Subcutaneous adipose tissue (tissue), 4 donors: ENCODE data around the gene OR8B3. TPM values are rescaled to one million over a fixed set of nuclear protein-coding genes. Genes with fewer than 3 reads are reported as not detected.

Experiments used
- total RNA-seq, 4 donors: library from RNA; depleted of rRNA; stranded (reverse); fragments of >200 nt; gene quantifications; one replicate each; pipeline ENCODE4 v1.1.0, GENCODE V29; 2016
- TF ChIP-seq, protein P1 (sequence below): fragments of 450-650 bp; IDR thresholded peaks from one replicate; pipeline ENCODE4 v1.5.1; 2016; ENCODE audit warnings: low read depth, mild to moderate bottlenecking, control low read depth, antibody characterized with exemption, moderate library complexity

Gene OR8B3
- total RNA-seq, 4 donors from 2014 or later, result not detected

DNA sequence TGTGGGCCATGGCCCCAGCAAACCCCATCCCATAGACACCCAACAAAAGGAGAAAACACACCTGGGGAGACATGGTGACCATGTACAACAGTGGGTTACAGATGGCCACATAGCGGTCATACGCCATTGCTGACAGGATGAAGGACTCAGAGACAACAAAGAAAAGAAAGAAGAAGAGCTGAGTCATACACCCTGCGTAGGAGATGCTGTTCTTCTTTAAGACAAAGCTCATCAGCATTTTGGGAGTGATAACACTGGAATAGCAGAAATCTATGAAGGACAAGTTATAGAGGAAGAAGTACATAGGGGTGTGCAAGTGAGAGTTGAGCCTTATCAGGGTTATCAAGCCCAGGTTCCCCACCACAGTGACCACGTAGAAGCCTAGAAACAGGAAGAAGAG lies 41.8 kb upstream of the OR8B3 start:
- TF ChIP-seq, protein P1, sequence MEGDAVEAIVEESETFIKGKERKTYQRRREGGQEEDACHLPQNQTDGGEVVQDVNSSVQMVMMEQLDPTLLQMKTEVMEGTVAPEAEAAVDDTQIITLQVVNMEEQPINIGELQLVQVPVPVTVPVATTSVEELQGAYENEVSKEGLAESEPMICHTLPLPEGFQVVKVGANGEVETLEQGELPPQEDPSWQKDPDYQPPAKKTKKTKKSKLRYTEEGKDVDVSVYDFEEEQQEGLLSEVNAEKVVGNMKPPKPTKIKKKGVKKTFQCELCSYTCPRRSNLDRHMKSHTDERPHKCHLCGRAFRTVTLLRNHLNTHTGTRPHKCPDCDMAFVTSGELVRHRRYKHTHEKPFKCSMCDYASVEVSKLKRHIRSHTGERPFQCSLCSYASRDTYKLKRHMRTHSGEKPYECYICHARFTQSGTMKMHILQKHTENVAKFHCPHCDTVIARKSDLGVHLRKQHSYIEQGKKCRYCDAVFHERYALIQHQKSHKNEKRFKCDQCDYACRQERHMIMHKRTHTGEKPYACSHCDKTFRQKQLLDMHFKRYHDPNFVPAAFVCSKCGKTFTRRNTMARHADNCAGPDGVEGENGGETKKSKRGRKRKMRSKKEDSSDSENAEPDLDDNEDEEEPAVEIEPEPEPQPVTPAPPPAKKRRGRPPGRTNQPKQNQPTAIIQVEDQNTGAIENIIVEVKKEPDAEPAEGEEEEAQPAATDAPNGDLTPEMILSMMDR, result no peak

DNA sequence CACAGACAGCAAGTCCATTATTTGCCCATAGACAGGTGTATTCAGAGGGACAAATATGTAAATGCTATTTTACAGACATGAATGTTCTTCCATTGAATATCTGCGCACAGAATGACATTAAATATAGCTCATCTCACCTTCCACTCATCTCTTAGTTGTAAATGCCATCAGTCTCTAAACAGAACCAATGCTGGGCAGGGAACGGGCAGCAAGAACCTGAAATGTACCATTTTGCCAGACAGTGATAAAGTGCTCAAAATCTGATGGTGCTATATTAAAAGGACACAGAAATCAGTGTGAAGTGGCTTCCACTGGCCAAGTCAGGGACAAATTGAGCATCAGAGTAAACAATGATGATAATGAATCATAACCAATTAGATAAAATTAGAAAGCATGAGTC lies 35.9 kb upstream of the OR8B3 start:
- TF ChIP-seq, protein P1, result no peak

DNA sequence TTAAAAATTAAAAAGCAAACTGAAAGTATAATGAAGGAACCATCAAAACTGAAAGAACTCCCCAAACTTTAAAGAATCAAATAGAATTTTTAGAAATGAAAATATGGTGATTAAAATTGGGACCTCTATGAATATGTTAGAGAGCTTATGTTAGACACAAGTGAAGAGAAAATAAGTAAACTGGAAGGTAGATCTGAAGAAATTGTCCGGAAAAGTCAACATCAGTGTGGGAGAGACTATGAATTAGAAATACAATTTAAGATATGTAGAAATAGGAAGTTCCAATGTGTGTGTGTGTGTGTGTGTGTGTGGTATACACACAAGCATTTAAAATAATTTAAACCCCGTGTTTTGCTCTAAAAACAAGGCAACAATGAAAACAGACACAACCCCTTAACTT lies 30.8 kb upstream of the OR8B3 start:
- TF ChIP-seq, protein P1, result no peak

DNA sequence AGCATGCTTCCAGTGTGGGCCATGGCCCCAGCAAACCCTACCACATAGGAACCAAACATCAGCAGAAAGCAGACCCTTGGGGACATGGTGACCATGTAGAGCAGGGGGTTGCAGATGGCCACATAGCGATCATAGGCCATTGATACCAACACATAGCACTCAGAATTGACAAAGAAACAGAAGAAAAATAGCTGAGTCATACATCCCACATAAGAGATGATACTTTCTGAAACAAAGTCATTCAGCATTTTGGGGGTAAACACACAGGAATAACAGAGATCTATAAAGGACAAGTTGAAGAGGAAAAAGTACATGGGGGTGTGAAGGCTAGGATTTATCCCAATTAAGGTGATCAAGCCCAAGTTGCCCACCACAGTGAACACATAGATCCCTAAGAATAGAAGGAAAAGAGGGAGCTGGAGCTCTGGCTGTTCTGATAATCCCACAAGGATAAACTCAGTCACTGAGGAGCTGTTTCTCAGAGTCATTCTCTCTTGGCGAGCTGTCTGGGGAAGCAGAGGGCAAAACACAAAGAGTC lies 25.6 kb upstream of the OR8B3 start, which contains the start of gene OR8B4:
Gene OR8B4, minus strand, starts transcription at position 488 of the 538 bp plus-strand sequence. Its CDS starts 0 bp downstream, at position 488.
- TF ChIP-seq, protein P1, result no peak

DNA sequence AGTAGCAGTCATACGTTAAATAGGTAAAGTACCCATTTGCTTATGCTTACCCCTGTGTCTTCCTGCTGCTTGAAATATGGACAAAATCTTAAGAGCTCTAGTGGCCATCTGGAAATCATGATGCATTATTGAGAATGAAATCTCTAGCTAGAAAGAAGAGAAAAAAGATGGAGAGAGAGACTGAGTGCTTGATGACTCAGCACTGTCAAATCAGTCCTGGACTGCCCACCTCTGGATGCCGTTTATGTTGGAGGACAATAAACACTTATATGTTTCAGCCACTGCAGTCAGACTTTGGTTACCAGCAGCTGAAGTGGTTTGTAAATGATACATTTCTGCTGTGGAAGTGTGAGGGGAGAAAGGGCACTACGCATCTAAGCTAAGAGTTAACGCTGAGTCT lies 22.2 kb upstream of the OR8B3 start:
- TF ChIP-seq, protein P1, result no peak

DNA sequence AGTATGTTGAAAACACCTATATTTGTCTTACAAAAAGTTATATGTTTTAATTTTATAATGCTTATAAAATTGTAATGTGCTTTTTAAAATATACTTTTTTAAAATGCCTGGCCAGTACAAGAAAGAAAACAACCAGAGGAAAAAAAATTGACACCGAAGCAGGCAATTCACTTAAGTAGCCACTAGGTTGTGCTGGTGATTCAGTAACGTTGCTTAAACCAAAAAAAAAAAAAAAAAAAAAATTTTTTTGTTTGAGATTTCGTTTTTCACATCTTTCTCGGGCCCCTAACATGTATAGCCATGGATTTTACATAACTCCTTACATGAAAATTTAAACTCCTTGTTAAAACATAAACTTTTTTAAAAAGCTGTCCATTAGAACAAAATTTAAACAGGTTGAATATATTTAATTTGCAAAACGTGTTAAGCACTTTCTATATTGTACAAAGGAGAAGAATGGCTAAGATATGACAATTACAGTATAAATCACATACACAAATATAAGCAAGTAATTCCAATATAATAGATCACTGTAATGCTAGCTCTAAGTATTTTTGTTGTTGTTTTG lies 16.6 kb upstream of the OR8B3 start:
- TF ChIP-seq, protein P1, result no peak

DNA sequence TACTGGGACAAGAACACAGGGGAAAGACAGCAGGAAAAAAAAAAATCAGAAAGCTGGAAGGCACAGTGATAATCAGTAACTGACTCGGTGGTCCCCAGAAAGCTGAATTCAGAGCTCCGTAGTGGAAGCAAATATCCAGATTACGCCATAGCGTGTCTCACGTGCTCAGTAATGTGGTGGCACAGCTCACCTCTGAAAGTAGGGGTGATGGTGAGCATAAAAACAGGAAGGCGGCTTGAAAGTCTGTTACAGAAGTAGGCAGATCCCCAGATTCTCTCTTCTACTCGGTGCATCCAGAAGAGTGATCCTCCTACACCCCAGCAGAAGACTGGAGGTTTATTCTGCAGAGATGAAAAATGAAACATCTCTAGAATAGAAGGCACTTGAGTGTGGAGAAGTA lies 11.1 kb upstream of the OR8B3 start:
- TF ChIP-seq, protein P1, result no peak
